ENCODE results near the gene HPCAL4.

HPCAL4 gene

GRCh38 chr1:39654291-39654690 lies 36.9 kb downstream of the HPCAL4 start:
- in situ Hi-C loops (cut with HindIII; ENCODE audit: low sequenced_read_pairs): no loop called here

- in situ Hi-C loops (cut with HindIII; ENCODE audit: low sequenced_read_pairs): no loop called here
Measured at GRCh38 chr1:39653546-39654031, 37.6 kb downstream of the HPCAL4 start.

- in situ Hi-C loops (cut with HindIII; ENCODE audit: low sequenced_read_pairs): no loop called here
Measured at GRCh38 chr1:39652554-39652953, 38.7 kb downstream of the HPCAL4 start.

- in situ Hi-C loops (cut with HindIII; ENCODE audit: low sequenced_read_pairs): no loop called here
Measured at GRCh38 chr1:39652105-39652504, 39.1 kb downstream of the HPCAL4 start.

GRCh38 chr1:39650431-39650830 lies 40.8 kb downstream of the HPCAL4 start:
- in situ Hi-C loops (cut with HindIII; ENCODE audit: low sequenced_read_pairs): no loop called here

GRCh38 chr1:39649636-39650185 lies 41.5 kb downstream of the HPCAL4 start:
- in situ Hi-C loops (cut with HindIII; ENCODE audit: low sequenced_read_pairs): no loop called here

GRCh38 chr1:39648496-39648895 lies 42.7 kb downstream of the HPCAL4 start:
- in situ Hi-C loops (cut with HindIII; ENCODE audit: low sequenced_read_pairs): no loop called here

- in situ Hi-C loops (cut with HindIII; ENCODE audit: low sequenced_read_pairs): no loop called here
Measured at GRCh38 chr1:39647247-39647646, 44.0 kb downstream of the HPCAL4 start.

GRCh38 chr1:39646232-39647081 lies 44.8 kb downstream of the HPCAL4 start:
- in situ Hi-C loops (cut with HindIII; ENCODE audit: low sequenced_read_pairs): no loop called here

- in situ Hi-C loops (cut with HindIII; ENCODE audit: low sequenced_read_pairs): no loop called here
Measured at GRCh38 chr1:39645411-39646043, 45.7 kb downstream of the HPCAL4 start.

GRCh38 chr1:39643705-39644104 lies 47.5 kb downstream of the HPCAL4 start:
- in situ Hi-C loops (cut with HindIII; ENCODE audit: low sequenced_read_pairs): no loop called here

- in situ Hi-C loops (cut with HindIII; ENCODE audit: low sequenced_read_pairs): no loop called here
Measured at GRCh38 chr1:39642796-39643195, 48.4 kb downstream of the HPCAL4 start.

GRCh38 chr1:39640861-39641260 lies 50.4 kb downstream of the HPCAL4 start:
- in situ Hi-C loops (cut with HindIII; ENCODE audit: low sequenced_read_pairs): no loop called here

- in situ Hi-C loops (cut with HindIII; ENCODE audit: low sequenced_read_pairs): no loop called here
Measured at GRCh38 chr1:39639305-39640130, 51.7 kb downstream of the HPCAL4 start, which contains the start of gene HEYL. Gene HEYL, minus strand, starts transcription at chr1:39639643. Its CDS starts 18 bp downstream, at chr1:39639625.

GRCh38 chr1:39638965-39639304 lies 52.3 kb downstream of the HPCAL4 start:
- in situ Hi-C loops (cut with HindIII; ENCODE audit: low sequenced_read_pairs): no loop called here

- in situ Hi-C loops (cut with HindIII; ENCODE audit: low sequenced_read_pairs): no loop called here
Measured at GRCh38 chr1:39637361-39637760, 53.9 kb downstream of the HPCAL4 start.

GRCh38 chr1:39635871-39636210 lies 55.4 kb downstream of the HPCAL4 start:
- in situ Hi-C loops (cut with HindIII; ENCODE audit: low sequenced_read_pairs): no loop called here

GRCh38 chr1:39635205-39635870 lies 55.9 kb downstream of the HPCAL4 start:
- in situ Hi-C loops (cut with HindIII; ENCODE audit: low sequenced_read_pairs): no loop called here

GRCh38 chr1:39633422-39633821 lies 57.8 kb downstream of the HPCAL4 start:
- in situ Hi-C loops (cut with HindIII; ENCODE audit: low sequenced_read_pairs): no loop called here

GRCh38 chr1:39632682-39633417 lies 58.4 kb downstream of the HPCAL4 start:
- in situ Hi-C loops (cut with HindIII; ENCODE audit: low sequenced_read_pairs): no loop called here
